AG08396 (cell line): Measurements from ENCODE around the gene ATP1B1.

ENCODE experiments used
- DNase-seq: peaks from one replicate; pipeline ENCODE4 v3.0.0; 2012; ENCODE audit warnings: low spot score, mixed read lengths

Gene ATP1B1

GRCh38 chr1:169106095-169106920 is at the start of gene ATP1B1:
Gene ATP1B1, plus strand, starts transcription at chr1:169106690. Its CDS starts 140 bp downstream, at chr1:169106830.
- peak; percentile 94 for DNase-seq

GRCh38 chr1:169059421-169059820 is 47.1 kb upstream of the ATP1B1 start:
- DNase-seq = no peak

DNA sequence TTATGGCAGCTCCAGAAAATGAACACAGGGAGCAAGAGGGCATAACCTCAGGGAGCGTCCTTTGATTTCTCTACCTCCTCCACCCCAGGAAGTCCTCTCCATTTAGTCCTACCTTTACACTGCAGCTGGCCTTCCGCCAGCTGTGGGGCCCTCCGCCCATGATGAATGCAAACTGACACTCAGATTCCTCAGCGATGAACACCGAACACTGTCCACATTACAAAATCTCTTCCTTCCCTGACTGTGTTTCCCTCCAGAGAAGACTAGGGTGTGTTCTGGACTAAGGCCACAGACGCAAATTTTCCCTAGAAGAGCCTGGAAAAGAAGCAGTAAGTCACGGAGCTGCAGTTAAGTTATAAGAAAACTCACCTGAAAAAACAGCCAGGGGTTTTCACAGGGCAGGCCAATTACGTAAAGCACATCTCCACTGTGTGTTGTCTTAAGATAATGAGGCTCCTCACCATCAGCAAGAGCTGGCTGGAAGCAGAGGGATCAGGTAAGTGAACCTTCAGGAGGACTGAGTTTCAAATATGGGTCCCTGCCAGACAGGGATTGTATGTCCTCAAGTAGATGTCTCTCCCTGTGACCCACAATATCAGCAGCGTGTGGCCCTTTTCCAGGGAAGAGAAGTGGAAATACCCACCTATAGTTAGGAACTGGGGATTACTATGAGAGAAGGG is 46.3 kb upstream of the ATP1B1 start:
- no peak for DNase-seq

DNA sequence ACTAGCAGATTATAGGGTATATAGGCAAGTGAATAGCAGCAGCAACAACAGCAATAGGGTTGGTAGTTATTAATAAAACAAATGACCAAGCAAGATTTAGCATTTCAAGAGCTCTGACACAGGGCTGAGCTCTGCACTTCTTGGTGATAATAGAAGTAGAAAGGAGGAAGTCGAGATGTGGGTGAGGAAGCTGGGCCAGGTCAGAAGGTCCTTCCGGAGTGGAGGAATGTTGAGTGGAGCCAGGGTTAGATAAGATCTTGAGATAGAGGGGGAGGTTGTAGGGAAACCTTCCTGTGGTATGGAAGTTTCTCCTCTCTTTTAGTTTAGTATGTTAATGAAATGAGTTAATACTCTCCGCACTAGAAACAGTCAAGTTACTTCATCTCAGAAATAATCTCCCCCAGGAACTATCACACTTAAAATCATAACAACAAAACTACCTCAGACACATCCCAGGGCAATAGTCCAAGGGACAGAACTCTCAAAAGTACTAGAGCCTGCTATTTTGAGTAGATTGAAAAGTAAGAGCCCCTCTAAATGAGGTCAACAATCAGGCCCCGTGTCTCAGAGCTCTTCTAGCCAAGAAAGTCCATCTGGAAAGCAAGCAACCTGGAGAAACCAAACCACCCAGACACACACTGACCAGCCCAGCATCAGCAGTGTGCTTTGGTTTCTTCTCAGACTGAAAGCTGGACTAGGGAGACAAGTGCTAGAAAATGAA is 45.4 kb upstream of the ATP1B1 start:
- DNase-seq = no peak

GRCh38 chr1:169062152-169062551 is 44.3 kb upstream of the ATP1B1 start:
- no peak for DNase-seq

DNA sequence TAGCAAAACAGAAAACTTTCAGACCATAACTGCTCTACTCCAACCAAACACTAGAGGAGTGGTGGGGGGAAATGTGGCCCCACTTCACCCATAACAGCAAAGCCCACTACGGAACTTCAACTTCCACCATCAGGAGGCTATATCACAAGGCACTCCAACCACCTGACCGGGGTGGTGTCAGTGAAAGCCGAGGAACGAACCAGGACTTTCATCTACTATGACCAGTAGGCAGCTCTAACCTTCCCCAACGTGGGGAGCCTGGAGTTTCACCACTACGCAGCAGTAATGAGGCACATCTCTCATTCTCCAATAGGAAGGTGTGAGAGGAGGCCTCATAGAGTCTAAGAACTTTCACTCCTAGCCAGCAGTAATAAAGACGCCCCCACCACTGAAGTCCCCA is 42.4 kb upstream of the ATP1B1 start:
- DNase-seq = no peak

DNA sequence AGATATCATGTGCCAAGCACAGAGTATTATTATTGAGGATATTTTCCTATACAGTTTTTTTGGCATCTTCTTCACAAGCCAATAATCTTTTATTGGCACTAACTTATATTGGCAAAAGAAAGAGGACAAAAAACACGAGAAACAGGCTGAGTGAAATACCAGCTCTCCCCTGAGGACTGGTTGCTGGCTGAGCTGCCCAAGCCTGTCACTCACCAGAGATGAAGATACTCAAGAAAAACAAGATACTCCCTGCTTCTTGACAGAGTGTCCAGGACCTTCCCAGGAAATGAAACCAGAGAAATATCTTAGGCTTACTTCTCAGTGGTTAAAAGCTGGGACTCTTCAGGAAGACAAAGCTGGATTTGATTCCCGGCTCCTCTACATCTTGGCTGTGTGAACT is 35.9 kb upstream of the ATP1B1 start:
- DNase-seq = no peak

- no peak for DNase-seq
Measured at GRCh38 chr1:169070958-169071357, 35.5 kb upstream of the ATP1B1 start.

- no peak for DNase-seq
Measured at GRCh38 chr1:169072945-169073725, 33.4 kb upstream of the ATP1B1 start.

DNA sequence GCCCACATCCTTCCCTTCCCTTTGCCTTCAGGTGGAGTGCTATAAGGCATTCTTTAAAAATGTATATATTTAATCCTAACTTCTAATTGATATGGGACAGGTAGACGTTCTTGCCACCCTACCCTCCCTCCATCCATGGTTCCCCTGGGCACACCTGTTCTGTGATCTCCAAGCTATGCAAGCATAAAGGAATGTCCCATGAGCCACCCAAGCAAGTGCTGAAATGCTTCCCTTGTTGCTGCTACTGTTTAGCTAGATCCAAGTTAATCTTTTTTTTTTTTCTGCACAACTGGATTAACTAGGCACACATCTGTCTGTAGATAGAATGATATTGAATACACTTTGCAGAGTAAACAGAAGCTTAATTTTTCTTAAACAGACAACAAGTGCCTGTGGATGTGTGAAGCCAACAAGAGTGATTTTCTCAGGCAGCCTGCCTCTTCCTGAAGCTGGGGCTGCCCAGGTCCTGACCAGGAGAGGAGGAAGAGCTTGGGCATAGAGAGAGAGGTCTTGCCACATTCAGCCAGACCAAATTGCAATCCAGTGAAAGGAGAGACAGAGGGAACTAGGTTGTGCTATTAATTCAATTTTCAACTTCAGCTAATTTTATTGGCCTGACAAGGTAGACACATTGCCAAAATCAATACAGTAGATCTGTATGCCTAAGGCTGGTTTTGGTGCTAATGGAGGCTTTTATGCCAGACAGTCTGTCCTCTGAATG is 28.2 kb upstream of the ATP1B1 start:
- DNase-seq = no peak

GRCh38 chr1:169081503-169082123 is 24.9 kb upstream of the ATP1B1 start:
- DNase-seq = no peak

DNA sequence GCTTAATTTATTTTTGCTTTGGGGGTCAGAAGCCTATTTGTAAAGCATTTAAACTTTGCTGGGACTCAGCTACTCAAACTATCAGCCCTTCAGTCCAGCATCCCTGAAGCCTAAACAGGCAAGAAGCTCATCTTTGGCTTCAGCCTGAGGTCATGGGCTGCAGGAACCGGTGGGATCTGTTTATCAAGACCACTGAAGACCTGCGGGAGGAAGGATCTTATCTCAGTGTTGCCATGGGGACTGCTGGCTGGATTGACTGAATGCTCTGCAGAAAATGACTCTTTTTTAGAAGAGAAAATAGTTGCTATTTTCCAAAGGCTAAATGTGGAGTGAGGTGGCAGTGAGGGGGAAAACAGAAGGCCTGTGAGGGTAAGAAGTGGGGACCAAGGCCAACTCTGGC is 20.6 kb upstream of the ATP1B1 start:
- no peak for DNase-seq

DNA sequence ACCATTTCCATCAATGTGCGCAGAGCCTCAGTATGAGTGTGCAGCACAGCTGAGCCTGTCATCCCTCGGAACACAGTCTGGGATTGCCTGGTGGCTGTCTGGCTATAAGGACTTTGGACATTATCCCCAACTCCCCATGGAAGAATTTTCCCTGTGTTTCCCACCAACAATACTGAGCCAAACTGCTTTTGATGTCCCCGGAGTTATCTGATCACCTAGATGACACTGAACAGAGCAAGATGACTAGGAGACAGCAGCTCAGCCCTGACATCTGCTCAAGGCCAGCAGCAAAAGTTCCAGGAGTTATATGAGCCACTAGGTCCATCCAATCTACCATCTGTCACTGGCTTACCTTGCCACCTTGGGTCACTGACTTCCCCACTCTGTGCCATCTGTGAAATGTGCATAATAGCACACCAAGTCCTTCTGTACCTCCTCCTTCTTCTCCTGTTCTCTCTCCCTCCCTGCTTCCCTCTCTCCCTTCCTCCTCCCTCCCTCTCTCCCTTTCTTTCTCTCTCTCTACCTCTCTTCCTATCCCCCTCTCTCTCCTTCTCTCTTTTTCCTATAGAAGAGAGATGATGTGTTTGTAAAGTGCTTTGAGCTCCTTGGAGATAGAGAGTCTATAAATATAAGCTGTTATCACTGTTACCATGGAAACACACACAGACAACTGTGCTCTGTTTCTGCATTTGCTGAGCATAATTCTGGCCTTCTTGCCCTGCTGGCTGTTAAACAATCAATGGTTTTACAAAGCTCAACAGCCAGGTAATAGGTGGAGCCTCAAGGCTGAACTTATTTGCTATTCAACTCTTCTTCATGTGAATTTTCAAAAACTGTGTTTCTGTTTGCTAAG is 19.7 kb upstream of the ATP1B1 start:
- DNase-seq = no peak

DNA sequence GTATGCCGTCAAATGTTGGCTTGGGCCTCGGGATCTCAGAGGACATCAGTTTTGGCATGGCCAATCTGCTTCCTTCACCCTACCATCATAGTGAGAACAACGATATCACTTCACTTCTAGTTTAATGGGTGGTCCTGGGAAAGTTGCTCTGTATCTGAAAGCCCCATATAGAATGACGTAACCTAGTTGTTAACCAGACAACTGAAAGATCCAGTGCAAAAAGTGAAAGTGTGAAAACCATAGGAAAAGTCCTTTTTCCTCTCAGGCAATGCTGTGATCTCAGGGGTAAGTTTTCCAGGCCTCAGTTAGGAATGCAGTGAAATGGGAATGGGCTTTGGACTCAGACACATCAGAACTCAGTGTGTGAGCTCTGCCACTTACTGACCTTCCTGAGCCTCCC is 18.6 kb upstream of the ATP1B1 start:
- DNase-seq = no peak

- no peak for DNase-seq
Measured at GRCh38 chr1:169089776-169090175, 16.7 kb upstream of the ATP1B1 start.

GRCh38 chr1:169090308-169090899 is 16.1 kb upstream of the ATP1B1 start:
- DNase-seq = no peak

DNA sequence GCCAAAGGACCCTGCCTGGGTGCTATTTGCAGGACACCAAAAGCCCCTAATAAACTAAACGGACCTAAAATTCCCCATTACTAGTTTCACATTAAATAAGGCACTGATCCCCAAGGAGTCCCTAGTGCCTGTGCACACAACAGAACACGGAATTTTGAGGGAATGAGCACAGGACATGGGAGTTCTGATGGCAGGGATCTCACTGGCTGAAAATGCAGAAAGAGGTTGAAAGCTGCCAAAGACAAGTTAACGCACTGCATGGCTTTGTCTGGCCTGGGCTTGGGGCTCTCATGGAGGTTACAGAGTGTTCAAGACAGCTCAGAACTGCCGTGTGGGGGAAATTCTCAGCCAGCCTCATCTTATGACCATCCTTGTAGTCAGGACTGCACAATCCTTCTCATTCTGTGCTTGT is 15.6 kb upstream of the ATP1B1 start:
- no peak for DNase-seq

DNA sequence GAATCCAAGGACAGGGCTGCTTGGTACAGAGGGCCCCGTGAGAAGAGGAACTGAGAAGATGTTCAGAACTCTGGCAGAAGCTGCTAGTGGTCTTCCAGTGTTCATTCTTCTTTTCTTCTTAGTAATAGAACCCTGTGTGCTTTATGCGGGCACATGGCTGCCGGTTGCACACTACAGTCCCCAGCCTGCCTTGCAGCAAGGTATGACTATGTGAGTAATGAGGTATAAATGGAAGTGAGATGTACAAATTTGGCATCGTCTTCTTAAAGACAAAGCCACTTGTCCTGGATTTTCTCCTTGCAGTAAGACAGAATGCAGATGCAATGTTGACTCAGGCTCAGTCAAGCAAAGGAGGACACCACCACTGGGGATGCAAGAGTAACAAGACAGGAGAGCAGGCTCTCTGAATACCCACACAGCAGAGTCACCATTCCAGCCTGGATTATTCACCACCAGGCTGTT is 15.0 kb upstream of the ATP1B1 start:
- no peak for DNase-seq

DNA sequence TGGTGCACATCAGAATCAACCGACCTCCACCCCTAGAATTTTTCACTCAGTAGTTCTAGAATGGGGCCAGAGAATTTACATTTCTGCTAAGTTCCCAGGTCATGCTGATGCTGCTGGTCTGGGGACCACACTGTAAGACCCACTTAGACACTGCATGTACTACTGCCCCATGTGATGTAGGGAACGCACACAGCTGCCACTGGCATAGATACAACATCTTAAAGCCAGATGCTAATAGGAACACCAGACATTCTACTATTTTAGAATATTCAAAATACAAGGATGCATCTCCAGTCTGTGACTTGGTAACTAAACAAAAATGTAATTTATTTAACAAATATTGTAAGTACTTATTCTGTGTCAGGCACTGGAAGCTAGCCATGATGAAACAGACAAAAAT is 14.1 kb upstream of the ATP1B1 start:
- DNase-seq = no peak
